ENCODE results near the gene RWDD3. TPM values are rescaled to one million over a fixed set of nuclear protein-coding genes. Genes with fewer than 3 reads are reported as not detected.
A peak's percentile ranks its signal among the peaks of the same experiment; 100 is the strongest.

Gene RWDD3
- total and polyA plus RNA-seq, 4 donors: 19.7 to 30.2 (median 28.2) TPM

DNA sequence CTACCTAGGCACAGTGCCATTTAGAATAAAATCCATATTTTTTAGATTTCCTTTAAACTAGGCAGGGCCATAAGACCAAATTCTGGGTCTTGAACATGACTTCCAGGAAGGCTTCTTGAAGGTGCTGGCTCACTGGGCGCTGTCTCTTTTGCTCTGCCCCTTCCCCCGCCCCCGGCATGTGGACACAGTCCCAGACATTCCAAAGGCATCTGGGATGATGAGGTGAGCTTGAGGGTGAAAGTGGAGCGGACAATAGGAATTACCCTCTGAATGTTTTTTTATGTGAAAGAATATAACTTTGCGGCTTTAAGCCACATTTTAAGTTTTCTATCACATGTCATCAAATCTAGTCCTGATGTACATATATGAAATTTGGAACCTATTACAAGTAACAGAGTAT is 29.4 kb downstream of the RWDD3 start:
- no peak for DNase-seq (ENCODE audit: low read depth in 4 of 6, low spot score in 6 of 6)
- no peak overlapping the region for H3K27ac ChIP-seq (ENCODE audit: low read depth, low read length)
- H3K9me3 ChIP-seq (ENCODE audit: control insufficient read depth, insufficient read depth, low read length): no peaks in the 10 kb centered on the region
- H3K4me3 ChIP-seq (ENCODE audit: low read depth, low read length): no peak overlapping the region
- H3K4me1 ChIP-seq (ENCODE audit: control insufficient read depth, insufficient read depth, low read length): no peaks in the 10 kb centered on the region
- H3K36me3 ChIP-seq (ENCODE audit: control insufficient read depth, insufficient read depth, low read length): no peaks in the 10 kb centered on the region
- WGBS (ENCODE audit: insufficient coverage): 100% methylated on average over 3 of the region's 5 CpGs
- no peaks in the 10 kb centered on the region for H3K27me3 ChIP-seq (ENCODE audit: control insufficient read depth, insufficient read depth, low read length)

DNA sequence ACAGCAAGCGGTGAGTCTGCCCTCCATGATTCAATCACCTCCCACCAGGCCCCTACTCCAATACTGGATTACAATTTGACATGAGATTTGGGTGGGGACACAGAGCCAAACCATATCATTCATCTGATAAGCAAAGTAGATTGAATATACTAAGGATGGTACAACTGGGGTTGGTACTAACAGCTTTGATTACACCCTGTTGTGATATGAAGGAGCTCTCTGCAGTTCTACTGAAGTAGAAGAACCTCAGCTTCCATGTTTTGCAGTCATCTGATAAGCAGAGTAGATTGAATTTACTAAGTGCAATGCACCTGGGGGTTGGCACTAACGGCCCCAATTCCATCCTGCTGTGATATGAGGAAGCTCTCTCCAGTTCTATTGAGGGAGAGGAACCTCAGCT is 31.1 kb downstream of the RWDD3 start:
- WGBS (ENCODE audit: insufficient coverage): 29% methylated on average over 1 of the region's 2 CpGs
- no peaks in the 10 kb centered on the region for H3K4me1 ChIP-seq (ENCODE audit: control insufficient read depth, insufficient read depth, low read length)
- no peaks in the 10 kb centered on the region for H3K9me3 ChIP-seq (ENCODE audit: control insufficient read depth, insufficient read depth, low read length)
- no peak overlapping the region for H3K27ac ChIP-seq (ENCODE audit: low read depth, low read length)
- no peaks in the 10 kb centered on the region for H3K36me3 ChIP-seq (ENCODE audit: control insufficient read depth, insufficient read depth, low read length)
- H3K27me3 ChIP-seq (ENCODE audit: control insufficient read depth, insufficient read depth, low read length): no peaks in the 10 kb centered on the region
- DNase-seq (ENCODE audit: low read depth in 4 of 6, low spot score in 6 of 6): no peak
- H3K4me3 ChIP-seq (ENCODE audit: low read depth, low read length): no peak overlapping the region

DNA sequence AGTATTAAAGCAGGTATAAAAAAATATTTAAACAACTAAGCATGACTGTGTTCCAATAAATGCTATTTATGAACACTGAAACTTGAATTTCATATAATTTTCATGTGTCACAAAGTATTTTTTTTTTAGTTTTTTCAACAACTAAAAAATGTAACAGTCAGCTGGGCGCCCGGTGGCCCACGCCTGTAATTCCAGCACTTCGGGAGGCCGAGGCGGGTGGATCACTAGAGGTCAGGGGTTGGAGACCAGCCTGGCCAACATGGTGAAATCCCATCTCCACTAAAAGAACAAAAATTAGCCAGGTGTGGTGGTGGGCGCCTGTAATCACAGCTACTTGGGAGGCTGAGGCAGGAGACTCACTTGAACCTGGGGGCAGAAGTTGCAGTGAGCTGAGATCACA is 42.4 kb downstream of the RWDD3 start:
- H3K27me3 ChIP-seq (ENCODE audit: control insufficient read depth, insufficient read depth, low read length): no peaks in the 10 kb centered on the region
- H3K4me3 ChIP-seq (ENCODE audit: low read depth, low read length): no peak overlapping the region
- H3K9me3 ChIP-seq (ENCODE audit: control insufficient read depth, insufficient read depth, low read length): no peaks in the 10 kb centered on the region
- 100% methylated on average over 3 of the region's 7 CpGs for WGBS (ENCODE audit: insufficient coverage)
- H3K27ac ChIP-seq (ENCODE audit: low read depth, low read length): no peak overlapping the region
- no peaks in the 10 kb centered on the region for H3K4me1 ChIP-seq (ENCODE audit: control insufficient read depth, insufficient read depth, low read length)
- no peak for DNase-seq (ENCODE audit: low read depth in 4 of 6, low spot score in 6 of 6)
- H3K36me3 ChIP-seq (ENCODE audit: control insufficient read depth, insufficient read depth, low read length): no peaks in the 10 kb centered on the region

DNA sequence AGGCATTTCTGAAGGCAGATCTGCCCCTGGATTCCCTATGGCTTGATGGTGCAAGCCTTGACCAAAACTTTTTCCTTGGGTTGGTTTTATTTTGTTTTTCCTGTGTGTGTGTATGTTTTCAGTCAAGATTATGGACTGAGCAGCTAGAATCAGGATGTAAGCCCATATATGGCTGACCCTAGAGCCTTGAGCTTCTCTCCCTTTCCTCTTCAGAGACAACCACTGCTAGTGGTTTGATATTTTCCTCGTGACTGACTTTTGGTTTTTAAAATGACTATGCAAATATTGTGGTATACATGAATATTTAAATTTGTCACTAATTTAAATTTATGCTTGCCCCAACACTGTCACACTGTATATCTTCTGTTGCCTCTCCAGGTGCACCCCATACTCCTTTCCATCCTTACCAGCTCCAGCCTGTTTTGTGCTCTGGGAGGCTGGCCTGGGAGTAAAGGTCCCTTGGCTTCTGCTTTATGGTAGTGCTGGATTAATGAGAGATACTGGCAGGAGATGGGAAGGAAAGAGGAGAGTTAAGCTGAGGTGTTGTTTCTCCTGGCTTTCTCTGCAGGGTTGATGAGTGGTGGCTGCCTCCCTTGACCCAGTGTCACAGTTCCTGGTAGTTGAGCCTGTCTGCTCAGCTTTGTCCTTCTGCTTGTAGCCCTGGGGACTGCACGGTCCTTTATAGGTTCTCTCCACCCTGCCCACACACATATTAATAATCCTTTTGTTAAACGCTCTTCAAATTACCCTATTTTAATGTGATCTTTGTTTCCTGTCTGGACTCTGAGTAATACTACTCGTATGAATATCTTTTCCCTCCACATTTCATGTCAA is 44.4 kb downstream of the RWDD3 start:
- WGBS (ENCODE audit: insufficient coverage): no CpG with 5 or more reads among the region's 4 CpGs

DNA sequence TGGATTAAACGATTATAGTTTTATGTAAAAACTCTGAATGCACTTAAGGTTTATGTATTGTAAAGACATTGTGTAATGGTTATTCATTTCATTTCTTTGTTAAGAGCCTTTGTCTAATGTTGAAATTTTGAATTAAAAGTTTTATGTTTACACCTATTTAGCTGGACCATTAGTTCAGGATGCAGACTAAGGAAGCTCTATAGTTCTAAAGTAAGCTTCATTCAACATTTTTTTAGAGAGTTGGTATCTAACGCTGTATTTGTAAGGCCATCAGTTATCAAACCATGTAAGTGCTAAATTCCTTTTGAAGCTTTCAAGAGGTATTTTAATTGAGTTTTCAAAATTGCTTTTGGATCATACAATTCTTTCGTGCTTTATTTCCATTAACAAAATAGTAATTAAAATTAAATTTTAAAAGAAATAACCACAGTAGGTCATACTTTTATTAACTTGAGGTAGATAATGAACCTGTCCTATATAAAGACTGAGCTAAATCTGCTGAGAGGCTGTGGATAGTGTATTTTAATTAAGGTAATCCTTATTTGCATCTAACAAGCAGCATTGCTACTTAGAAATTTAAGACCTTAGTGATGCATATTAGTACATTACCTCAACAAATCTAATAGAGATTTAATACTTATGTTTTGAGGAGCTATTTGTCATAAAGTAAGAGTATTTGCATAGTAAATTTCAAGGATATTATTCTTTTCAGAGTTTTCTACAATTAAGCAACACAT is 47.9 kb downstream of the RWDD3 start:
- Histone ChIP-seq H3K36me3 (ENCODE audit: control insufficient read depth, insufficient read depth, low read length) (no peaks in the 10 kb centered on the region), H3K27me3 (ENCODE audit: control insufficient read depth, insufficient read depth, low read length) (no peaks in the 10 kb centered on the region), H3K27ac (ENCODE audit: low read depth, low read length) (no peak overlapping the region), H3K4me1 (ENCODE audit: control insufficient read depth, insufficient read depth, low read length) (no peaks in the 10 kb centered on the region), H3K4me3 (ENCODE audit: low read depth, low read length) (no peak overlapping the region), H3K9me3 (ENCODE audit: control insufficient read depth, insufficient read depth, low read length) (no peaks in the 10 kb centered on the region)
- DNase-seq (ENCODE audit: low read depth in 4 of 6, low spot score in 6 of 6): peak in 1 of 6 donors; percentile 35
- 40% methylated on average over 1 of the region's 3 CpGs for WGBS (ENCODE audit: insufficient coverage)

More for the DNA sequence above, 44.4 kb downstream of the RWDD3 start:
- Histone ChIP-seq H3K36me3 (ENCODE audit: control insufficient read depth, insufficient read depth, low read length) (no peaks in the 10 kb centered on the region), H3K27me3 (ENCODE audit: control insufficient read depth, insufficient read depth, low read length) (no peaks in the 10 kb centered on the region), H3K4me1 (ENCODE audit: control insufficient read depth, insufficient read depth, low read length) (no peaks in the 10 kb centered on the region), H3K4me3 (ENCODE audit: low read depth, low read length) (no peak overlapping the region), H3K9me3 (ENCODE audit: control insufficient read depth, insufficient read depth, low read length) (no peaks in the 10 kb centered on the region), H3K27ac (ENCODE audit: low read depth, low read length) (no peak overlapping the region)
- DNase-seq (ENCODE audit: low read depth in 4 of 6, low spot score in 6 of 6): no peak

DNA sequence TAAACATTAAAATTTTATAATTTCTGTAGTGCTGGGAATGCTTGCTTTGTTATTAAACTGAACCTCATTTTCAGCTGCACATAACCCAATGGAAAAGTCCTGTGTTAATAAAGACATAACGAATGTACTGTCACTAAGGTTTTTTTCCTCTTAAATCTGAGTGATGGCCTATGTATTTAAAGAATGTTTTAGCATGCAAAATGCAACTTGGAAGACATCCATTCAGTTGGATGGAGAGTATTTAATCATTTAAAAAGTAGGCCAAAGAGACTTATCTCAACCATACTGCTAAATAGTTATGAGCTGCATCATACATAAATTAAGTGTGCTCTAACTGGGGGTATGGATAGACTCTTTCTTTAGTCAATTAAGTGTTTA is 48.5 kb downstream of the RWDD3 start:
- WGBS (ENCODE audit: insufficient coverage): no CpG with 5 or more reads among the region's 1 CpG
- Histone ChIP-seq H3K4me3 (ENCODE audit: low read depth, low read length) (no peak overlapping the region), H3K4me1 (ENCODE audit: control insufficient read depth, insufficient read depth, low read length) (no peaks in the 10 kb centered on the region), H3K27me3 (ENCODE audit: control insufficient read depth, insufficient read depth, low read length) (no peaks in the 10 kb centered on the region), H3K27ac (ENCODE audit: low read depth, low read length) (no peak overlapping the region), H3K9me3 (ENCODE audit: control insufficient read depth, insufficient read depth, low read length) (no peaks in the 10 kb centered on the region), H3K36me3 (ENCODE audit: control insufficient read depth, insufficient read depth, low read length) (no peaks in the 10 kb centered on the region)
- DNase-seq (ENCODE audit: low read depth in 4 of 6, low spot score in 6 of 6): peak in 2 of 6 donors; percentile 9 to 58

DNA sequence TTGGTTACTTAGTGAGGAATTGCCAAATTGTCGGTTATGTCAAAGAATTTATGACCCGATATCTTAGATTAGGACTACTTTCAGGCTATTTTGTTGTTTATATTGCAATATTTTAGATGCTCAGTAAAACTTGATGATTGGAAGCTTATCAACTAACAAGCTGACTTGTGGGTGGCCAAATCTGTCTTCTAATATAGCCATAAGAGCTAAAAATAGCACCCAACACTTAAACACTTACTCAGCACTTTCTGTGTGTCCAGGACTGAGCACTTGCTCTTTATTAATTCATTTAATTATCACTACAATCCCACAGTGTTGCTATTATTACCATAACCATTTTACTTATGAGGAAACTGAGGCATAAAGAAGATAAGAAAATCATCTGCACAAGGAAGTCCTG is 50.4 kb downstream of the RWDD3 start:
- no peak overlapping the region for H3K27ac ChIP-seq (ENCODE audit: low read depth, low read length)
- WGBS (ENCODE audit: insufficient coverage): no CpG with 5 or more reads among the region's 2 CpGs
- no peaks in the 10 kb centered on the region for H3K4me1 ChIP-seq (ENCODE audit: control insufficient read depth, insufficient read depth, low read length)
- no peaks in the 10 kb centered on the region for H3K36me3 ChIP-seq (ENCODE audit: control insufficient read depth, insufficient read depth, low read length)
- DNase-seq (ENCODE audit: low read depth in 4 of 6, low spot score in 6 of 6): no peak
- no peaks in the 10 kb centered on the region for H3K27me3 ChIP-seq (ENCODE audit: control insufficient read depth, insufficient read depth, low read length)
- no peaks in the 10 kb centered on the region for H3K9me3 ChIP-seq (ENCODE audit: control insufficient read depth, insufficient read depth, low read length)
- no peak overlapping the region for H3K4me3 ChIP-seq (ENCODE audit: low read depth, low read length)

DNA sequence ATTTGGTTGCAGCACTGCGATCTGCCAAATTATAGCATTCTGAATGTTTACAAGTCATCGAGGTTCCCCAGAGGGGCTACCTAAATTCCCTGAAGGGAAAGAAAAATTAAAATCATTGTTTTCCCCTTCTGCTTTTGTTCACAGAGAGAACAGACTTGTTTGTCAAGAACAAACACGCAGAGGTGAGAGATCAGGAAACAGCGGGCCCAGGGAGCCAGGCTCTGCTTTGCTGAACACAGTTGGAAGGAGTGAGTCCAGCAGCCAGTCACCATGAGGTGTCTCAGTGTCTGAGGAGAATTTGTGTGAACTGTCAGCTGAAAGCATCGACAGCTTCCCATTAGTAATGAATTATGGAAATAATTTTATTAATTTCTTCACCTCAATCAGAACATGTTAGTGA is 52.5 kb downstream of the RWDD3 start:
- Histone ChIP-seq H3K9me3 (ENCODE audit: control insufficient read depth, insufficient read depth, low read length) (no peaks in the 10 kb centered on the region), H3K4me1 (ENCODE audit: control insufficient read depth, insufficient read depth, low read length) (no peaks in the 10 kb centered on the region), H3K27me3 (ENCODE audit: control insufficient read depth, insufficient read depth, low read length) (no peaks in the 10 kb centered on the region), H3K27ac (ENCODE audit: low read depth, low read length) (no peak overlapping the region), H3K36me3 (ENCODE audit: control insufficient read depth, insufficient read depth, low read length) (no peaks in the 10 kb centered on the region), H3K4me3 (ENCODE audit: low read depth, low read length) (no peak overlapping the region)
- DNase-seq (ENCODE audit: low read depth in 4 of 6, low spot score in 6 of 6): peak in 2 of 6 donors; percentile 8 to 16
- WGBS (ENCODE audit: insufficient coverage): 40% methylated on average over 2 of the region's 5 CpGs

DNA sequence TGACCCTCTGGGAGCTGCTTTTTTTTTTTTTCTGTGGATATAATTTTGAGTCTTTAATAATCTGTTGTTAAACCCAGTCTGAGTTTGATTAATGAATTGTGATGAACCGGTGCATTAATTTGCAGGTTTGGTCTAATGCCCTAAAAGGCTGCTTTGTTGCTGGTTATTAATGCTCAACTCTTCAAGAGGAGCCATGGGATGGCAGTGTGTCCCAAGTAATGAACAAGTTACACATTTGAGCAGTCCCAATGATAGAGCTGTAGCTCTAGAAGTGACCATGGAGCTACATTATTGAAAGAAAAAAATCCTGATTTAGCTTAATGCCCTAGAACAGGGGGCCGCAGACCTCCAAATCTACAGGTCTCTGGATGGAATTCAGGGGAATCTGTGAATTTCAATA is 53.1 kb downstream of the RWDD3 start:
- Histone ChIP-seq H3K36me3 (ENCODE audit: control insufficient read depth, insufficient read depth, low read length) (no peaks in the 10 kb centered on the region), H3K4me1 (ENCODE audit: control insufficient read depth, insufficient read depth, low read length) (no peaks in the 10 kb centered on the region), H3K9me3 (ENCODE audit: control insufficient read depth, insufficient read depth, low read length) (no peaks in the 10 kb centered on the region), H3K4me3 (ENCODE audit: low read depth, low read length) (no peak overlapping the region), H3K27me3 (ENCODE audit: control insufficient read depth, insufficient read depth, low read length) (no peaks in the 10 kb centered on the region), H3K27ac (ENCODE audit: low read depth, low read length) (no peak overlapping the region)
- 50% methylated on average over 1 of the region's 2 CpGs for WGBS (ENCODE audit: insufficient coverage)
- DNase-seq (ENCODE audit: low read depth in 4 of 6, low spot score in 6 of 6): peak in 2 of 6 donors; percentile 67 to 80

DNA sequence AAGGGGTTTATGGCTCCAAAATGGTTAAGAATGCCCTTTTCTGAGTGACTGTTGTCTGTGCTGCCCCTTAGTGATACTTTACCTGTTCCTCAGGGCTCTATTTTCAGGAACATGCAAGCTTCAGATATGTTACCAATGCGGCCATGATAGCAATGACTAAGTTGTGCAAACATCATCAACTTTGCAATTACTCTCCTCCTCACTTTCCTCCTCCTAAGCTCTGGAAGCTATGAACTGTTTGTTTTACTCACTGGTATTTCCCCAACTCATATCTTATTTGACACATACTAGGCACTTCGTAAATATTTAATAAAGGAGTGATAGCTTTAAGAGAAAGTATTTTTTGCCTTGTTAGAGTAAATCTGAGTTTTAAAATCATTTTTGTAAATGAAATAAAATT is 53.8 kb downstream of the RWDD3 start:
- no peak for DNase-seq (ENCODE audit: low read depth in 4 of 6, low spot score in 6 of 6)
- no peaks in the 10 kb centered on the region for H3K9me3 ChIP-seq (ENCODE audit: control insufficient read depth, insufficient read depth, low read length)
- H3K4me3 ChIP-seq (ENCODE audit: low read depth, low read length): no peak overlapping the region
- no peaks in the 10 kb centered on the region for H3K4me1 ChIP-seq (ENCODE audit: control insufficient read depth, insufficient read depth, low read length)
- no peaks in the 10 kb centered on the region for H3K27me3 ChIP-seq (ENCODE audit: control insufficient read depth, insufficient read depth, low read length)
- WGBS (ENCODE audit: insufficient coverage): 86% methylated on average over 1 of the region's 2 CpGs
- H3K27ac ChIP-seq (ENCODE audit: low read depth, low read length): no peak overlapping the region
- no peaks in the 10 kb centered on the region for H3K36me3 ChIP-seq (ENCODE audit: control insufficient read depth, insufficient read depth, low read length)
